Nephron (organoid): ENCODE results near the gene PML.

Experiments
- H3K27ac Mint-ChIP-seq, 3 experiments: 2 replicates each; pipeline ENCODE4 v1.8.0; 2020; ENCODE audit warnings: mixed read lengths in 3 of 3, mild to moderate bottlenecking in 2 of 3, moderate library complexity in 1 of 3
- H3K27me3 Mint-ChIP-seq: 2 replicates; pipeline ENCODE4 v1.8.0; 2021; ENCODE audit warnings: low read depth, mild to moderate bottlenecking, moderate library complexity, mixed read lengths
- H3K36me3 Mint-ChIP-seq: 2 replicates; pipeline ENCODE4 v1.8.0; 2020; ENCODE audit warnings: low read depth, mixed read lengths
- H3K4me1 Mint-ChIP-seq: 2 replicates; pipeline ENCODE4 v1.8.0; 2020; ENCODE audit warnings: mixed read lengths
- H3K4me3 Mint-ChIP-seq, 3 experiments: 2 replicates each; pipeline ENCODE4 v1.8.0; 2020; ENCODE audit warnings: mild to moderate bottlenecking in 3 of 3, mixed read lengths in 3 of 3, moderate library complexity in 2 of 3
- H3K9me3 Mint-ChIP-seq: 2 replicates; pipeline ENCODE4 v1.8.0; 2020; ENCODE audit warnings: mixed read lengths
- CTCF ChIP-seq, 3 experiments: fragments of 200-600 bp; sonication (generic); IDR thresholded peaks; one replicate each; pipeline ENCODE4 v1.5.0; 2021; ENCODE audit warnings: antibody characterized with exemption in 3 of 3; ENCODE audit not compliant: unreplicated experiment in 3 of 3

The PML gene

GRCh38 chr15:74039656-74040010 lies 45.1 kb downstream of the PML start:
- no peak overlapping the region for H3K4me3 Mint-ChIP-seq
- peaks cover 9% of the 10 kb centered on the region for H3K36me3 Mint-ChIP-seq
- no peaks in the 10 kb centered on the region for H3K27me3 Mint-ChIP-seq
- peaks cover 60% of the 10 kb centered on the region for H3K4me1 Mint-ChIP-seq
- H3K9me3 Mint-ChIP-seq, result no peaks in the 10 kb centered on the region
- peak overlapping the region in 2 of 3 experiments; percentile 69 to 78 for H3K27ac Mint-ChIP-seq
- TF ChIP-seq CTCF (IDR thresholded peaks at IDR 0.05; ENCODE audit: unreplicated experiment in 3 of 3), result no peak

GRCh38 chr15:74040109-74040850 lies 45.8 kb downstream of the PML start:
- peaks cover 2% of the 10 kb centered on the region for H3K27me3 Mint-ChIP-seq
- peak overlapping the region; percentile 63 to 78 (median 75) for H3K27ac Mint-ChIP-seq
- TF ChIP-seq CTCF (IDR thresholded peaks at IDR 0.05; ENCODE audit: unreplicated experiment in 3 of 3), result no peak
- H3K4me3 Mint-ChIP-seq, result no peak overlapping the region
- H3K4me1 Mint-ChIP-seq, result peaks cover 58% of the 10 kb centered on the region
- peaks cover 9% of the 10 kb centered on the region for H3K36me3 Mint-ChIP-seq
- no peaks in the 10 kb centered on the region for H3K9me3 Mint-ChIP-seq

- no peak for TF ChIP-seq CTCF (IDR thresholded peaks at IDR 0.05; ENCODE audit: unreplicated experiment in 3 of 3)
- H3K4me1 Mint-ChIP-seq, result peaks cover 53% of the 10 kb centered on the region
- peaks cover 3% of the 10 kb centered on the region for H3K27me3 Mint-ChIP-seq
- peak overlapping the region in 2 of 3 experiments; percentile 63 to 78 for H3K27ac Mint-ChIP-seq
- no peaks in the 10 kb centered on the region for H3K9me3 Mint-ChIP-seq
- no peak overlapping the region for H3K4me3 Mint-ChIP-seq
- peaks cover 7% of the 10 kb centered on the region for H3K36me3 Mint-ChIP-seq
These were observed 46.8 kb downstream of the PML start for GRCh38 chr15:74041311-74041756.

- TF ChIP-seq CTCF (IDR thresholded peaks at IDR 0.05; ENCODE audit: unreplicated experiment in 3 of 3), result no peak
These were observed 47.4 kb downstream of the PML start for GRCh38 chr15:74041777-74042435.

GRCh38 chr15:74042603-74043424 lies 48.3 kb downstream of the PML start:
- TF ChIP-seq CTCF (IDR thresholded peaks at IDR 0.05; ENCODE audit: unreplicated experiment in 3 of 3), result no peak
- Mint-ChIP-seq H3K36me3 (no peaks in the 10 kb centered on the region), H3K27me3 (peaks cover 3% of the 10 kb centered on the region), H3K27ac (peak overlapping the region in 1 of 3 experiments; percentile 33), H3K4me1 (peaks cover 40% of the 10 kb centered on the region), H3K4me3 (no peak overlapping the region), H3K9me3 (no peaks in the 10 kb centered on the region)

More at GRCh38 chr15:74041777-74042435, 47.4 kb downstream of the PML start:
- Mint-ChIP-seq H3K4me1 (peaks cover 47% of the 10 kb centered on the region), H3K4me3 (no peak overlapping the region), H3K27me3 (peaks cover 3% of the 10 kb centered on the region), H3K27ac (peak overlapping the region in 2 of 3 experiments; percentile 63 to 78), H3K36me3 (peaks cover under 1% of the 10 kb centered on the region), H3K9me3 (no peaks in the 10 kb centered on the region)
